ENCODE data around the gene BCCIP. TPM values are rescaled to one million over a fixed set of nuclear protein-coding genes. Genes with fewer than 3 reads are reported as not detected.

The BCCIP gene
- total and polyA plus RNA-seq, 2 donors (not counting 1 experiment from before 2014, with no cell fraction given), result 10.5 to 40.7 TPM

- Histone ChIP-seq H3K9ac (ENCODE audit: low read length) (no peak overlapping the region), H3K4me1 (ENCODE audit: control insufficient read depth in 2 of 2, insufficient read depth in 2 of 2, low read length in 2 of 2) (no peaks in the 10 kb centered on the region), H3K4me2 (replicated peaks; ENCODE audit: low read depth, low read length, poor library complexity, severe bottlenecking) (no peak overlapping the region), H3K9me3 (ENCODE audit: control extremely low read depth in 1 of 3, control insufficient read depth in 2 of 3, insufficient read depth in 1 of 3, low read length in 2 of 3) (no peaks in the 10 kb centered on the region), H3K79me2 (ENCODE audit: control insufficient read depth, insufficient read depth, low read length) (no peaks in the 10 kb centered on the region), H4K20me1 (ENCODE audit: control insufficient read depth, insufficient read depth, low read length, poor library complexity, severe bottlenecking) (no peaks in the 10 kb centered on the region), H3K4me3 (ENCODE audit: control extremely low read depth in 1 of 5, extremely low read depth in 1 of 5, insufficient read depth in 1 of 5, low read depth in 2 of 5, low read length in 4 of 5) (no peak overlapping the region), H3K27me3 (replicated peaks in 1 of 4; ENCODE audit: control extremely low read depth in 1 of 4, control insufficient read depth in 3 of 4, insufficient read depth in 4 of 4, low read length in 3 of 4) (no peaks in the 10 kb centered on the region), H3K27ac (ENCODE audit: low read length in 2 of 2) (no peak overlapping the region), H2AFZ (ENCODE audit: insufficient read depth, low read depth, low read length, poor library complexity, severe bottlenecking) (no peak overlapping the region), H3K36me3 (replicated peaks in 1 of 2; ENCODE audit: control extremely low read depth in 1 of 2, control insufficient read depth in 1 of 2, extremely low read depth in 1 of 2, insufficient read depth in 2 of 2, low read length in 1 of 2) (peaks cover 2 to 81% of the 10 kb centered on the region in 2 experiments)
- H3K4me3 Mint-ChIP-seq, result no peak overlapping the region
- H3K4me1 Mint-ChIP-seq, result no peaks in the 10 kb centered on the region
- no peaks in the 10 kb centered on the region for H3K27me3 Mint-ChIP-seq
- POLR2A ChIA-PET, result no interaction called here
- no CpG with 5 or more reads among the region's 2 CpGs for WGBS (ENCODE audit: insufficient coverage)
- no peak overlapping the region for H3K27ac Mint-ChIP-seq
- TF ChIP-seq CTCF (IDR thresholded peaks at IDR 0.05) (no peak), EZH2 (IDR thresholded peaks at IDR 0.05; ENCODE audit: borderline replicate concordance, insufficient read depth, low read depth, low read length, poor library complexity, severe bottlenecking) (no peak)
- ATAC-seq (ENCODE audit: low read depth) (no peak), DNase-seq (no peak)
- no peaks in the 10 kb centered on the region for H3K9me3 Mint-ChIP-seq (ENCODE audit: insufficient read depth)
- intact Hi-C loops (cut with micrococcal nuclease), result no loop called here
- CTCF ChIA-PET, result no interaction called here
Observed at GRCh38 chr10:125836746-125837145, 13.4 kb downstream of the BCCIP start.

- Histone ChIP-seq H3K36me3 (replicated peaks in 1 of 2; ENCODE audit: control extremely low read depth in 1 of 2, control insufficient read depth in 1 of 2, extremely low read depth in 1 of 2, insufficient read depth in 2 of 2, low read length in 1 of 2) (peaks cover 0 to 64% of the 10 kb centered on the region in 2 experiments), H3K4me1 (ENCODE audit: control insufficient read depth in 2 of 2, insufficient read depth in 2 of 2, low read length in 2 of 2) (no peaks in the 10 kb centered on the region), H4K20me1 (ENCODE audit: control insufficient read depth, insufficient read depth, low read length, poor library complexity, severe bottlenecking) (no peaks in the 10 kb centered on the region), H3K27me3 (replicated peaks in 1 of 4; ENCODE audit: control extremely low read depth in 1 of 4, control insufficient read depth in 3 of 4, insufficient read depth in 4 of 4, low read length in 3 of 4) (no peaks in the 10 kb centered on the region), H2AFZ (ENCODE audit: insufficient read depth, low read depth, low read length, poor library complexity, severe bottlenecking) (no peak overlapping the region), H3K79me2 (ENCODE audit: control insufficient read depth, insufficient read depth, low read length) (no peaks in the 10 kb centered on the region), H3K4me3 (ENCODE audit: control extremely low read depth in 1 of 5, extremely low read depth in 1 of 5, insufficient read depth in 1 of 5, low read depth in 2 of 5, low read length in 4 of 5) (no peak overlapping the region), H3K4me2 (replicated peaks; ENCODE audit: low read depth, low read length, poor library complexity, severe bottlenecking) (no peak overlapping the region), H3K9me3 (ENCODE audit: control extremely low read depth in 1 of 3, control insufficient read depth in 2 of 3, insufficient read depth in 1 of 3, low read length in 2 of 3) (no peaks in the 10 kb centered on the region), H3K9ac (ENCODE audit: low read length) (no peak overlapping the region), H3K27ac (ENCODE audit: low read length in 2 of 2) (no peak overlapping the region)
- Mint-ChIP-seq H3K27ac (no peak overlapping the region), H3K4me3 (no peak overlapping the region), H3K27me3 (no peaks in the 10 kb centered on the region), H3K9me3 (ENCODE audit: insufficient read depth) (no peaks in the 10 kb centered on the region), H3K4me1 (no peaks in the 10 kb centered on the region)
- no peak for ATAC-seq (ENCODE audit: low read depth)
- intact Hi-C loops (cut with micrococcal nuclease), result no loop called here
- CTCF ChIA-PET, result no interaction called here
- DNase-seq, result no peak
- WGBS (ENCODE audit: insufficient coverage), result 97% methylated on average over 5 of the region's 9 CpGs
- TF ChIP-seq EZH2 (IDR thresholded peaks at IDR 0.05; ENCODE audit: borderline replicate concordance, insufficient read depth, low read depth, low read length, poor library complexity, severe bottlenecking) (no peak), CTCF (IDR thresholded peaks at IDR 0.05) (no peak)
- POLR2A ChIA-PET, result no interaction called here
Observed at GRCh38 chr10:125838802-125839575, 15.6 kb downstream of the BCCIP start.

All from B cell (primary cell).